HepG2 (cell line): ENCODE results near the gene PCBP2. TPM values are rescaled to one million over a fixed set of nuclear protein-coding genes. Genes with fewer than 3 reads are reported as not detected.

Experiments used
- CREM ChIP-seq, 2 experiments: sonication (generic) in 1 of 2; formaldehyde crosslinking in 1 of 2; IDR thresholded peaks; 2 replicates each; pipeline versions ENCODE4 v1.4.0 to v1.6.1; 2016 to 2020; ENCODE audit warnings: antibody characterized with exemption in 1 of 2, mild to moderate bottlenecking in 1 of 2, missing genetic modification reagents in 1 of 2
- DNMT1 ChIP-seq: sonication (generic); formaldehyde crosslinking; IDR thresholded peaks from 2 replicates; pipeline ENCODE4 v1.5.1; 2020; ENCODE audit warnings: mild to moderate bottlenecking, missing genetic modification reagents
- E2F2 ChIP-seq: sonication (generic); formaldehyde crosslinking; IDR thresholded peaks from 2 replicates; pipeline ENCODE4 v1.4.0; 2020; ENCODE audit warnings: missing genetic modification reagents, borderline replicate concordance
- ELF3 ChIP-seq: IDR thresholded peaks from 2 replicates; pipeline ENCODE4 v1.6.1; 2016; ENCODE audit warnings: missing genetic modification reagents, missing compliant biosample characterization
- FLYWCH1 ChIP-seq: sonication (generic); formaldehyde crosslinking; IDR thresholded peaks from 2 replicates; pipeline ENCODE4 v1.8.1; 2023; ENCODE audit warnings: mild to moderate bottlenecking, missing genetic modification reagents
- KLF13 ChIP-seq: sonication (generic); formaldehyde crosslinking; IDR thresholded peaks from 2 replicates; pipeline ENCODE4 v1.4.0; 2020; ENCODE audit warnings: mild to moderate bottlenecking, missing genetic modification reagents
- MED8 ChIP-seq: sonication (generic); formaldehyde crosslinking; IDR thresholded peaks from 2 replicates; pipeline ENCODE4 v1.8.1; 2023; ENCODE audit warnings: mild to moderate bottlenecking, missing genetic modification reagents; ENCODE audit not compliant: insufficient replicate concordance
- MXD4 ChIP-seq: IDR thresholded peaks from 2 replicates; pipeline ENCODE4 v1.6.1; 2016; ENCODE audit warnings: mild to moderate bottlenecking, missing biosample characterization, missing genetic modification reagents
- NAIF1 ChIP-seq: sonication (generic); formaldehyde crosslinking; IDR thresholded peaks from 2 replicates; pipeline ENCODE4 v1.5.0; 2020; ENCODE audit warnings: mild to moderate bottlenecking, missing genetic modification reagents, borderline replicate concordance
- RCOR2 ChIP-seq: IDR thresholded peaks from 2 replicates; pipeline ENCODE4 v1.6.1; 2016; ENCODE audit warnings: missing biosample characterization, missing genetic modification reagents
- REXO4 ChIP-seq: sonication (generic); formaldehyde crosslinking; IDR thresholded peaks from 2 replicates; pipeline ENCODE4 v1.8.0; 2022; ENCODE audit warnings: missing genetic modification reagents, mild to moderate bottlenecking, borderline replicate concordance
- RFXANK ChIP-seq: IDR thresholded peaks from 2 replicates; pipeline ENCODE4 v1.6.1; 2016
- ZFP1 ChIP-seq: IDR thresholded peaks from 2 replicates; pipeline ENCODE4 v1.6.1; 2016
- ZNF10 ChIP-seq: sonication (generic); formaldehyde crosslinking; IDR thresholded peaks from 2 replicates; pipeline ENCODE4 v1.4.0; 2020; ENCODE audit warnings: mild to moderate bottlenecking, low read depth, missing genetic modification reagents, borderline replicate concordance
- ZNF230 ChIP-seq: sonication (generic); formaldehyde crosslinking; IDR thresholded peaks from 2 replicates; pipeline ENCODE4 v1.4.0; 2020; ENCODE audit warnings: mild to moderate bottlenecking, missing genetic modification reagents
- ZNF232 ChIP-seq: sonication (generic); formaldehyde crosslinking; IDR thresholded peaks from 2 replicates; pipeline ENCODE4 v1.4.0; 2020; ENCODE audit warnings: missing genetic modification reagents, borderline replicate concordance
- ZNF234 ChIP-seq: sonication (generic); formaldehyde crosslinking; conservative IDR thresholded peaks from 2 replicates; pipeline ENCODE4 v1.5.1; 2020; ENCODE audit warnings: mild to moderate bottlenecking, missing genetic modification reagents
- ZNF274 ChIP-seq: sonication (generic); formaldehyde crosslinking; IDR thresholded peaks from 2 replicates; pipeline ENCODE4 v1.5.1; 2020; ENCODE audit warnings: mild to moderate bottlenecking, missing genetic modification reagents
- ZNF3 ChIP-seq: IDR thresholded peaks from 2 replicates; pipeline ENCODE4 v1.7.0; 2017; ENCODE audit warnings: inconsistent platforms
- ZNF331 ChIP-seq: sonication (generic); formaldehyde crosslinking; IDR thresholded peaks from 2 replicates; pipeline ENCODE4 v1.4.0; 2020; ENCODE audit warnings: missing genetic modification reagents
- ZNF350 ChIP-seq: sonication (generic); formaldehyde crosslinking; IDR thresholded peaks from 2 replicates; pipeline ENCODE4 v1.4.0; 2020; ENCODE audit warnings: mild to moderate bottlenecking, low read depth, missing genetic modification reagents, borderline replicate concordance
- ZNF362 ChIP-seq: sonication (generic); formaldehyde crosslinking; IDR thresholded peaks from 2 replicates; pipeline ENCODE4 v1.4.0; 2020; ENCODE audit warnings: missing genetic modification reagents, mild to moderate bottlenecking, borderline replicate concordance
- ZNF510 ChIP-seq: sonication (generic); formaldehyde crosslinking; IDR thresholded peaks from 2 replicates; pipeline ENCODE4 v1.4.0; 2020; ENCODE audit warnings: low read depth, mild to moderate bottlenecking, missing genetic modification reagents
- ZNF616 ChIP-seq: sonication (generic); formaldehyde crosslinking; IDR thresholded peaks from 2 replicates; pipeline ENCODE4 v1.5.0; 2020; ENCODE audit warnings: low read depth, mild to moderate bottlenecking, missing genetic modification reagents
- ZNF792 ChIP-seq: IDR thresholded peaks from 2 replicates; pipeline ENCODE4 v1.6.1; 2016
- polyA plus RNA-seq, 8 experiments: library from polyadenylated mRNA; depleted of rRNA in 3 of 8; stranded (reverse) in 7 of 8; unstranded in 1 of 8; fragments of >200 nt; fragmentation: Illumina TruSeq in 4 of 8; extraction: Trizol in 4 of 8; gene quantifications; 2 replicates each; pipeline versions ENCODE4 v1.2.1 to v1.2.3, GENCODE V29; 2011 to 2016; ENCODE audit warnings: low read depth in 4 of 8, missing spikeins in 1 of 8, mixed read lengths in 1 of 8; ENCODE audit not compliant: insufficient read depth in 1 of 8
- total RNA-seq, 5 experiments: library from RNA; depleted of rRNA; stranded (reverse); fragments of >200 nt; fragmentation: Illumina TruSeq; extraction: Trizol; gene quantifications; 2 replicates each; pipeline ENCODE4 v1.2.3, GENCODE V29; 2016; ENCODE audit warnings: low read depth in 1 of 5
- TF ChIP-seq, protein P1 (sequence below): sonication (generic); formaldehyde crosslinking; IDR thresholded peaks from 2 replicates; pipeline ENCODE4 v1.4.0; 2020; ENCODE audit warnings: missing genetic modification reagents

PCBP2 gene
- total and polyA plus RNA-seq, 2 of the 13 experiments (the other 11 are each of a cell fraction or from before 2014, with no cell fraction given), result 154 to 345 TPM

GRCh38 chr12:53441040-53441833, 10.7 kb upstream of the PCBP2 start, which contains the start of gene PRR13 (continued):
- no peak for TF ChIP-seq ZNF350 (CRISPR knock-in tag)
- TF ChIP-seq E2F2 (CRISPR knock-in tag), result no peak
- no peak for TF ChIP-seq ZFP1 (CRISPR knock-in tag)
- TF ChIP-seq ZNF274 (CRISPR knock-in tag), result no peak
- no peak for TF ChIP-seq REXO4 (CRISPR knock-in tag)
- no peak for TF ChIP-seq MED8
- peak; percentile 50; the same call in 1 of the 2 replicates for TF ChIP-seq ZNF792 (CRISPR knock-in tag)
- no peak for TF ChIP-seq MXD4 (CRISPR knock-in tag)
- peak; percentile 41; the same call in 1 of the 2 replicates for TF ChIP-seq CREM (IDR thresholded peaks at IDR 0.05)
- no peak for TF ChIP-seq CREM (CRISPR knock-in tag; IDR thresholded peaks at IDR 0.05)
- no peak for TF ChIP-seq NAIF1 (CRISPR knock-in tag)
- no peak for TF ChIP-seq KLF13 (CRISPR knock-in tag)
- TF ChIP-seq ZNF362 (CRISPR knock-in tag), result no peak; the same call in 1 of the 2 replicates
- TF ChIP-seq ZNF331 (CRISPR knock-in tag), result no peak
- TF ChIP-seq, protein P1, sequence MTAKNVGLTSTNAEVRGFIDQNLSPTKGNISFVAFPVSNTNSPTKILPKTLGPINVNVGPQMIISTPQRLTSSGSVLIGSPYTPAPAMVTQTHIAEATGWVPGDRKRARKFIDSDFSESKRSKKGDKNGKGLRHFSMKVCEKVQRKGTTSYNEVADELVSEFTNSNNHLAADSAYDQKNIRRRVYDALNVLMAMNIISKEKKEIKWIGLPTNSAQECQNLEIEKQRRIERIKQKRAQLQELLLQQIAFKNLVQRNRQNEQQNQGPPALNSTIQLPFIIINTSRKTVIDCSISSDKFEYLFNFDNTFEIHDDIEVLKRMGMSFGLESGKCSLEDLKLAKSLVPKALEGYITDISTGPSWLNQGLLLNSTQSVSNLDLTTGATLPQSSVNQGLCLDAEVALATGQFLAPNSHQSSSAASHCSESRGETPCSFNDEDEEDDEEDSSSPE (CRISPR knock-in tag), result no peak
- TF ChIP-seq ZNF616 (CRISPR knock-in tag), result no peak
- TF ChIP-seq FLYWCH1 (CRISPR knock-in tag), result no peak
- no peak for TF ChIP-seq RFXANK
- no peak for TF ChIP-seq ZNF232 (CRISPR knock-in tag)
- TF ChIP-seq ZNF10 (CRISPR knock-in tag), result no peak
- TF ChIP-seq ZNF230 (CRISPR knock-in tag), result no peak
- TF ChIP-seq RCOR2 (CRISPR knock-in tag), result no peak
- no peak for TF ChIP-seq ZNF234 (CRISPR knock-in tag)
- TF ChIP-seq DNMT1 (CRISPR knock-in tag), result no peak
- TF ChIP-seq ELF3 (CRISPR knock-in tag), result peak; percentile 71
- TF ChIP-seq ZNF3 (CRISPR knock-in tag), result peak; percentile 45; the same call in 1 of the 2 replicates
- no peak for TF ChIP-seq ZNF510 (CRISPR knock-in tag)
